ENCODE measurements around the gene WFIKKN1.

DNA sequence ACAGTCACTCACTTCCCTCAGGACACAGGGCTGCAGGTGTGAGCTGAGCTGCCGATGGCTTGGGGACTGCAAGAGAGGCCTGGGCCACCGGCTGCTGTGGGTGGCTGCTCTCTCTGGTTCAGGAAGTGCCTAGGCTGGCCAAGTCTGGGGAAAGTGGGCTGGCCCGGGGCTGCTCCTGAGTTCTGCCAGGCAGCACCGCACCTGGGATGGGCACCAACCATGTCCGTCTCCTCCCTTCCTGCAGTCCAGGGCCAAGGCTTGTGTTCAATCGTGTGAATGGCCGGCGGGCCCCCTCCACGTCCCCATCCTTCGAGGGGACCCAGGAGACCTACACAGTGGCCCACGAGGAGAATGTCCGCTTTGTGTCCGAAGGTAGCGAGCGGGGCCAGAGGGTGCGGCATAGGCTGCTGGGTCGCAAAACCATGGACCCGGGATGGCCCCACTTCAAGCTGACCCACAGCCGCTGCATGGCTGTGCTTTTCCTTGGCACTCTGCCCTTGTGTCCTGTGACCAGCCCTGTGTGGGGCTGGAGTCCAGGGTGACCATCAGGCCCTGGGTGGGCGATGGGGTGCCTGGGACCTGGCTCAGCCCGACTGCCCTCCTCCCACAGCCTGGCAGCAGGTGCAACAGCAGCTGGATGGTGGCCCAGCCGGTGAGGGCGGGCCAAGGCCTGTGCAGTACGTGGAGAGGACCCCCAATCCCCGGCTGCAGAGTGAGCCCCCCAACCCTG, 16.6 kb downstream of the WFIKKN1 start:
- TF ChIP-seq, protein P1, sequence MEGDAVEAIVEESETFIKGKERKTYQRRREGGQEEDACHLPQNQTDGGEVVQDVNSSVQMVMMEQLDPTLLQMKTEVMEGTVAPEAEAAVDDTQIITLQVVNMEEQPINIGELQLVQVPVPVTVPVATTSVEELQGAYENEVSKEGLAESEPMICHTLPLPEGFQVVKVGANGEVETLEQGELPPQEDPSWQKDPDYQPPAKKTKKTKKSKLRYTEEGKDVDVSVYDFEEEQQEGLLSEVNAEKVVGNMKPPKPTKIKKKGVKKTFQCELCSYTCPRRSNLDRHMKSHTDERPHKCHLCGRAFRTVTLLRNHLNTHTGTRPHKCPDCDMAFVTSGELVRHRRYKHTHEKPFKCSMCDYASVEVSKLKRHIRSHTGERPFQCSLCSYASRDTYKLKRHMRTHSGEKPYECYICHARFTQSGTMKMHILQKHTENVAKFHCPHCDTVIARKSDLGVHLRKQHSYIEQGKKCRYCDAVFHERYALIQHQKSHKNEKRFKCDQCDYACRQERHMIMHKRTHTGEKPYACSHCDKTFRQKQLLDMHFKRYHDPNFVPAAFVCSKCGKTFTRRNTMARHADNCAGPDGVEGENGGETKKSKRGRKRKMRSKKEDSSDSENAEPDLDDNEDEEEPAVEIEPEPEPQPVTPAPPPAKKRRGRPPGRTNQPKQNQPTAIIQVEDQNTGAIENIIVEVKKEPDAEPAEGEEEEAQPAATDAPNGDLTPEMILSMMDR (IDR thresholded peaks at IDR 0.05; ENCODE audit: low read depth, low read length), result no peak
- TF ChIP-seq EZH2phosphoT487 (IDR thresholded peaks at IDR 0.05; ENCODE audit: low read depth), result no peak
